Fibroblast of the aortic adventitia (primary cell): ENCODE measurements around the gene KIF2C. TPM values are rescaled to one million over a fixed set of nuclear protein-coding genes. Genes with fewer than 3 reads are reported as not detected.
"Not testable (repeated sequence)": the region's sequence is repeated elsewhere in the genome, so short reads cannot be mapped to it uniquely, and the experiment has no call there.

Source experiments
- DNase-seq: peaks from one replicate; pipeline ENCODE4 v3.0.0-alpha.2; 2010; ENCODE audit warnings: low read depth
- H3K4me3 ChIP-seq: 2 replicates; pipeline ENCODE4 v1.5.1; 2011; ENCODE audit warnings: low read depth, mild to moderate bottlenecking, control low read depth, low read length, moderate library complexity
- total RNA-seq: library from RNA; depleted of rRNA; stranded (reverse); fragments of >200 nt; gene quantifications from 2 replicates; pipeline ENCODE4 v1.2.3, GENCODE V29; 2012; ENCODE audit warnings: low replicate concordance
- TF ChIP-seq, protein P1 (sequence below): IDR thresholded peaks from 2 replicates; pipeline ENCODE4 v1.5.1; 2011; ENCODE audit warnings: mild to moderate bottlenecking, low read length, control low read depth, inconsistent platforms; ENCODE audit not compliant: insufficient read depth

Gene KIF2C
- total RNA-seq, 1 donor, result 23.0 TPM

DNA sequence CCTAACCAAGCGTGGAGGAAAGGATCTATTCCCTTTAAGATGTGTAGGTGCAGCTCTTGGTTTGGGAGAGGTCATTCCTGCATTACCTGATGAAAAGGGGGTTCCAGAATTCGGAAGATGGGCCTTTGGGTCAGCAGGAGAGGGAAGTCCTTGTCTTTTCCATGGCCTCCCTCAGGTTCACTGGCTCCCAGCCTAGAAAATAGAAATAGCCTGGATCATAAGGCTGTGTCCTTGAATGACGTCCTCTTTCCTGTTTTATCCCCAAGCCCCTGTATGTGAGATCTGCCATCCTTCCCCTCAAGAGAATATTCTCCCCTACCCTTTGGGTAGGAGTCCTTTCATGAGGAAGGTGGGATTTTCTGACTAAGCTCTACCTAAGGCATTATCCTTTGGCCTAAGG, 21.2 kb downstream of the KIF2C start:
- TF ChIP-seq, protein P1, sequence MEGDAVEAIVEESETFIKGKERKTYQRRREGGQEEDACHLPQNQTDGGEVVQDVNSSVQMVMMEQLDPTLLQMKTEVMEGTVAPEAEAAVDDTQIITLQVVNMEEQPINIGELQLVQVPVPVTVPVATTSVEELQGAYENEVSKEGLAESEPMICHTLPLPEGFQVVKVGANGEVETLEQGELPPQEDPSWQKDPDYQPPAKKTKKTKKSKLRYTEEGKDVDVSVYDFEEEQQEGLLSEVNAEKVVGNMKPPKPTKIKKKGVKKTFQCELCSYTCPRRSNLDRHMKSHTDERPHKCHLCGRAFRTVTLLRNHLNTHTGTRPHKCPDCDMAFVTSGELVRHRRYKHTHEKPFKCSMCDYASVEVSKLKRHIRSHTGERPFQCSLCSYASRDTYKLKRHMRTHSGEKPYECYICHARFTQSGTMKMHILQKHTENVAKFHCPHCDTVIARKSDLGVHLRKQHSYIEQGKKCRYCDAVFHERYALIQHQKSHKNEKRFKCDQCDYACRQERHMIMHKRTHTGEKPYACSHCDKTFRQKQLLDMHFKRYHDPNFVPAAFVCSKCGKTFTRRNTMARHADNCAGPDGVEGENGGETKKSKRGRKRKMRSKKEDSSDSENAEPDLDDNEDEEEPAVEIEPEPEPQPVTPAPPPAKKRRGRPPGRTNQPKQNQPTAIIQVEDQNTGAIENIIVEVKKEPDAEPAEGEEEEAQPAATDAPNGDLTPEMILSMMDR, result no peak
- no peak for DNase-seq
- H3K4me3 ChIP-seq, result no peak overlapping the region

DNA sequence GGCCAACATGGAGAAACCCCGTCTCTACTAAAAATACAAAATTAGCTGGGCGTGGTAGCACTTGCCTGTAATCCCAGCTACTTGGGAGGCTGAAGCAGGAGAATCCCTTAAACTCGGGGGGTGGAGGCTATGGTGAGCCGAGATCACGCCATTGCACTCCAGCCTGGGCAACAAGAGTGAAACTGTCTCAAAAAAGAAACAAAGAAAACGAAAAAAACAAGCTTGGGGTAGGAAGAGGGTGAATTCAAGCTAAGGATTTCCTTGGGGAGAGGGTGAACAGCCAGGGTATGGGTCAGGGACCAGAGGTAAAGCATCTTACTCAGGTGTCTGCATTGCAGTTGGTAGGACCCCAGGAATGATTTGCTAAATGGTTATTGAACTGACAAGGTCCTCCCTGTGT, 26.8 kb downstream of the KIF2C start:
- H3K4me3 ChIP-seq, DNase-seq: not testable (repeated sequence)

DNA sequence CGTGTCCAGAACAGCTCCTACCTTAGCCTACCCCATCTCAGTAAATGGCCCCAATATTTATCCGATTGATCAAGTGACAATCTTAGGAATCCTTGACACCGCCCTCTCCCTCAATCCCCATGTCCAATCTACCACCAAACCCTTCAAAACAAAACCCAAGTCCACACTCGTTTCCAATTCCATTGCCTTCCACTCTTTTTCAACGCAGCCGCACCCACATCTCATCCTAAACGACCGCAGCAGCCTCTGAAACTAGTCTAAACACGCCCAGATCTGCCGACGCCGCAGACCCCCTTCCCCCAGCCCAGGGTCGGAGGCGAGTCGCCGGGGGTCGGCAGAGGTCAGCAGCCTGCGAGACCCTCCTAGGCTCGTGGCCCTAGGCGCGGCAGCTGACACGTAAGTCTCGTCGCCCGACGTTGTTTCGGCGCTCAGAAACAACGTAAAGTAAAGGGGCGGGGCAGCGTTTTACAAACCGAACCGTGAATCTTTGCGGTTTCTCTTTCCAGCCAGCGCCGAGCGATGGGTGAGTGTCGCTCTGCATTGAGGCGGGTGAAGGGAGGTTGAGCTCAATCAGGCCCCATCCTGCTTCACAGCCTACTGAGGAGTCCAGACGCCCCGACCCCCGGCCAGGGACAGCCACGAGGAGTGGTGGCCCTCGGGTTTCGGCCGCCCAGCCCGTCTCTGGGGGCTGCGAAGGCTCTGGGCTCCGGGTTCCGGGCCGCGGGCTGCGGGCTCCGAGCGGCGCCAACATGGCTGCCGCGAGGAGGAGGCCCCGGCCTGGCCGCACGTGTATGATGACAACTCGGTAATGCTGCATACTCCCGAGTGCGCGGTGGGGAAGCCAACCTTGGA, 35.7 kb downstream of the KIF2C start, which contains the start of gene RPS8:
Gene RPS8, plus strand, starts transcription at position 463 of the 852 bp plus-strand sequence. Its CDS starts 57 bp downstream, at position 520.
- DNase-seq, result peak; percentile 93
- TF ChIP-seq, protein P1, result no peak
- peak within 1 kb of the TSS; percentile 88 for H3K4me3 ChIP-seq

DNA sequence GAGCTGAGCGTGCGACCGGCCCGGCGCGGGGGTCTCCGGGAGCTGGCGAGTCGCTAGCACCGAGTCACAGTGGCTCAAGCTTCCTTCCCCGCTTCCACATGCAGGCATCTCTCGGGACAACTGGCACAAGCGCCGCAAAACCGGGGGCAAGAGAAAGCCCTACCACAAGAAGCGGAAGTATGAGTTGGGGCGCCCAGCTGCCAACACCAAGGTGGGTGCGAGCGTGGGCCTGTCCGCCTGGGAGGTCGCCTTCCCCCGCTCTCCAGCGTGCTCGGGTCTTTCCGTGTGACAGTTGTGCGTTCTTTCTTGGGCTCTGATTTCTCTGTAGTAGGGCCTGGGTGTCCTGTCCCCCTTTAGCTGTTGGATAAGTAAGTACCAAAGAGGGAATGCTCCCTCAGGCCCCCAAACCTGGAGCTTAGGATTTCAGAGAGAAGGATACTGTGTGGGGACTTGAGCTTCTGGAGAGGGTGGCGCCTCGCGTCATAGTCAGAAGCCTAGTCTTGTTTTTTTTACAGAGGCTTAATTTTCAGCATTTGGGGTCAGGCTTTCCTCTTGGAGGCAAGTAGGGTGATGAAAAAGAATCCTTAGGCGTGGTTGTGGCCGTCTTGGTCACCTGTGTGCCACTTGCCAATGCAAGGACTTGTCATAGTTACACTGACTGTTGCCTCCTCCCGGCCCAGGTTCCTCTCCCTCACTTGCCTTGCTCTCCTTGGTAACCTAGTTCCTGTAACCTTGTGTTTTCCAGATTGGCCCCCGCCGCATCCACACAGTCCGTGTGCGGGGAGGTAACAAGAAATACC, 36.5 kb downstream of the KIF2C start:
- TF ChIP-seq, protein P1, result no peak
- H3K4me3 ChIP-seq, result peak overlapping the region; percentile 88
- peak; percentile 32 for DNase-seq

DNA sequence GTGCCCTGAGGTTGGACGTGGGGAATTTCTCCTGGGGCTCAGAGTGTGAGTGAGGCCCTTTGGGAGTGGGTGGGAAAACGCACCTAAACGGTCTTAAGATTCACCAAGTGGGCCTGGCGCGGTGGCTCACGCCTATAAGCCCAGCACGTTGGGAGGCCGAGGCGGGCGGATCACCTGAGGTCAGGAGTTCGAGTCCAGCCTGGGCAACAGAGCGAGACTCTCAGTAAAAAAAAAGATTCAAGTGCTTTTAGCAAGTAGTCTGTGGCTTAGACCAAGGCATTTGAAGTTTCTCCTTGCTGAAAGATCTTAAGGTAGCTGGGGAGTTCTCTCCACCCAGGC, 37.1 kb downstream of the KIF2C start:
- peak; percentile 9 for DNase-seq
- TF ChIP-seq, protein P1, result no peak

DNA sequence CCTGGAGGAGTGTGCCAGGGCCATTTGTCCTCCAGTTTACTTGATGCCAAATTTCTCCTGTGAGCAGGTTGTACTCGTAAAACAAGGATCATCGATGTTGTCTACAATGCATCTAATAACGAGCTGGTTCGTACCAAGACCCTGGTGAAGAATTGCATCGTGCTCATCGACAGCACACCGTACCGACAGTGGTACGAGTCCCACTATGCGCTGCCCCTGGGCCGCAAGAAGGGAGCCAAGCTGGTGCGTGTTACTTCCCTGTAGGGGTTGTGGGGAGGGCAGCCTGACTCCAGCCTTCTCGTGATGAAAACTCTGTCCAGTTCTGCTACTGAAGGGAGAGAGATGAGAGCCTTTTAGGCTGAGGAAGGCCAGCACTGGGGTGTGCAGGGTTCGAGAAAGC, 37.9 kb downstream of the KIF2C start:
- DNase-seq, result no peak
- peak overlapping the region; percentile 88 for H3K4me3 ChIP-seq
- TF ChIP-seq, protein P1, result no peak

More for the DNA sequence above, 37.1 kb downstream of the KIF2C start:
- H3K4me3 ChIP-seq, result peak overlapping the region; percentile 88
